ENCODE data around the gene GCN1. TPM values are rescaled to one million over a fixed set of nuclear protein-coding genes. Genes with fewer than 3 reads are reported as not detected.

Gene GCN1, protein sequence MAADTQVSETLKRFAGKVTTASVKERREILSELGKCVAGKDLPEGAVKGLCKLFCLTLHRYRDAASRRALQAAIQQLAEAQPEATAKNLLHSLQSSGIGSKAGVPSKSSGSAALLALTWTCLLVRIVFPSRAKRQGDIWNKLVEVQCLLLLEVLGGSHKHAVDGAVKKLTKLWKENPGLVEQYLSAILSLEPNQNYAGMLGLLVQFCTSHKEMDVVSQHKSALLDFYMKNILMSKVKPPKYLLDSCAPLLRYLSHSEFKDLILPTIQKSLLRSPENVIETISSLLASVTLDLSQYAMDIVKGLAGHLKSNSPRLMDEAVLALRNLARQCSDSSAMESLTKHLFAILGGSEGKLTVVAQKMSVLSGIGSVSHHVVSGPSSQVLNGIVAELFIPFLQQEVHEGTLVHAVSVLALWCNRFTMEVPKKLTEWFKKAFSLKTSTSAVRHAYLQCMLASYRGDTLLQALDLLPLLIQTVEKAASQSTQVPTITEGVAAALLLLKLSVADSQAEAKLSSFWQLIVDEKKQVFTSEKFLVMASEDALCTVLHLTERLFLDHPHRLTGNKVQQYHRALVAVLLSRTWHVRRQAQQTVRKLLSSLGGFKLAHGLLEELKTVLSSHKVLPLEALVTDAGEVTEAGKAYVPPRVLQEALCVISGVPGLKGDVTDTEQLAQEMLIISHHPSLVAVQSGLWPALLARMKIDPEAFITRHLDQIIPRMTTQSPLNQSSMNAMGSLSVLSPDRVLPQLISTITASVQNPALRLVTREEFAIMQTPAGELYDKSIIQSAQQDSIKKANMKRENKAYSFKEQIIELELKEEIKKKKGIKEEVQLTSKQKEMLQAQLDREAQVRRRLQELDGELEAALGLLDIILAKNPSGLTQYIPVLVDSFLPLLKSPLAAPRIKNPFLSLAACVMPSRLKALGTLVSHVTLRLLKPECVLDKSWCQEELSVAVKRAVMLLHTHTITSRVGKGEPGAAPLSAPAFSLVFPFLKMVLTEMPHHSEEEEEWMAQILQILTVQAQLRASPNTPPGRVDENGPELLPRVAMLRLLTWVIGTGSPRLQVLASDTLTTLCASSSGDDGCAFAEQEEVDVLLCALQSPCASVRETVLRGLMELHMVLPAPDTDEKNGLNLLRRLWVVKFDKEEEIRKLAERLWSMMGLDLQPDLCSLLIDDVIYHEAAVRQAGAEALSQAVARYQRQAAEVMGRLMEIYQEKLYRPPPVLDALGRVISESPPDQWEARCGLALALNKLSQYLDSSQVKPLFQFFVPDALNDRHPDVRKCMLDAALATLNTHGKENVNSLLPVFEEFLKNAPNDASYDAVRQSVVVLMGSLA (N-terminal part only)
- total RNA-seq = 47.3 and 104 TPM in 2 replicates

DNA sequence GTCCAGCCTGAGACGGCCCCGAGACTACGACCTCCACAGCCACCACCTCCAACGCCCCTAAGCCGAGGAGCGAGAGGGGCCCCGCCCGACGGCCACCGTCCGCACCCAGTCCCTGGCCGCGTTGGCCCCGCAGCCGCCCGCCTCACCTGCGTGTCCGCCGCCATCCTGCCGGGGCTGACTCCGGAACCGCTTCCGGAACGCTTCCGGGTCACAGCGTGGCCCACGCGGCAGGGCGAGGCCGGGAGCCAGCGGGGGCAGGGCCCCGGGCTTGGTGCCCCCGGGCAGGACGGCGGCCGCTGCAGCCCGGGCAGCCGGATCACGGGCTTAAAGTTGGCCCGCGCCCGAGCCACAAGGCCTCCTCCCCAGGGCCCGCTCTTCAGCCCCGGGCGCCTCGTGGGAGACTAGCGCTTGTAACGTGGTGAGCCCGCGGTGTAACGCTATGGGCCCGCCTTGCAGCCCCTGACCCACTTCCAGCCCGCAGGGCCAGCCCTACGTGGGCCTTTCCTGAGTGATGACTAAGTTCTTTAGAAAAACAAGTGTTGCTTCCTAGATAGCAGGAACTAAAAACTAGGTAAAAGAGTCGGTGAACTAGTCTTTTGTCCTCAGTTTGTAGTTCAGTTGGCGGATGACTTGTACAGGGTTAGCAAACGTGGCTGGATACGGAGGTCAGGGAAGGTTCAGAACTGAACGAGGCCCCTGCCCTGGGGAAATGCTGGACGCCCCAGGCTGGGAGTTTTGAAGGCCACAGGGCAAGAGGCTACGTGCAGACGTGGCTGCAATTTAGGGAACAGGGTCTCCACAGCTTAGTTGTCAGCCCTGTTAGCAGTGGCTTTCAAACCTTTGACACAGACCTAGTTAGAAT is at the start of gene GCN1:
TSS of gene GCN1 (minus strand) at position 182 of the 862 bp plus-strand sequence. CDS start at position 164, 18 bp downstream.

DNA sequence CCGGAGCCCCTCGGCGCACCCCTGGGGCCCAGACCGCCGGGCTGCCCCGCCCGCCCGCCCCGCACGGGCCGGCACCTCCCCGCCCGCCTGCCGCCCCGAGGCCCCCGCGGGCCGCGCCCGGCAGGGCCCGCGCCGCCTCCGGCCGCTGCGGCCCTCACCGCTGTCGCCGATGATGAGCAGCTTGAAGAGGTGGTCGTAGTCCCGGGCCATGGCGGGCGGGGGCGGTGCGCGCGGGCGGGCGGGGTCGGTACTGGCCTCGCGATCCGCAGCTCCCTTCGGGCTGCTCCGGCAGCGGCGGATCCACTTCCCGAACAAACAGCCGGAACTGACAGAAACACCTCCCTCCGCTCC is 78.1 kb downstream of the GCN1 start, which contains the start of gene RAB35:
TSS of gene RAB35 (minus strand) at position 313 of the 351 bp plus-strand sequence. CDS start at position 210, 103 bp downstream.

Other genes starting within 250 kb of the GCN1 start
- not detected in 2 replicates for gene BICDL1, start 205.5 kb downstream of the GCN1 start, total RNA-seq
- gene RAB35, start 78.0 kb downstream of the GCN1 start, total RNA-seq = 28.8 and 40.3 TPM in 2 replicates
- 5,621 and 6,104 TPM in 2 replicates for gene RPLP0, start 6.4 kb upstream of the GCN1 start, total RNA-seq
- 78.2 and 84.7 TPM in 2 replicates for gene PXN, start 71.0 kb upstream of the GCN1 start, total RNA-seq
- gene RNU4-2, start 97.2 kb upstream of the GCN1 start, total RNA-seq = not detected in 2 replicates
- gene RNU4-1, start 98.5 kb upstream of the GCN1 start, total RNA-seq = not detected in 2 replicates
- 1.1 TPM in 2 replicates for gene SIRT4, start 107.6 kb upstream of the GCN1 start, total RNA-seq
- gene PLA2G1B, start 133.1 kb upstream of the GCN1 start, total RNA-seq = not detected in 2 replicates
- 1.5 TPM in 1 of 2 replicates, not detected in the other for gene MSI1, start 174.4 kb upstream of the GCN1 start, total RNA-seq
- 390 and 440 TPM in 2 replicates for gene COX6A1, start 243.4 kb upstream of the GCN1 start, total RNA-seq